Ovary (tissue), 9 donors: ENCODE data around the gene CYSRT1. TPM values are rescaled to one million over a fixed set of nuclear protein-coding genes. Genes with fewer than 3 reads are reported as not detected.

ENCODE experiments used
- DNase-seq, 5 donors: peaks; one replicate each; pipeline ENCODE4 v3.0.0-alpha.2; 2019 to 2020
- H3K27ac ChIP-seq, 2 donors: fragments of 200-600 bp; one replicate each; pipeline versions ENCODE4 v1.5.1 to v1.8.0; 2019 to 2022
- H3K27me3 ChIP-seq: fragments of 200-600 bp; one replicate; pipeline ENCODE4 v1.8.0; 2022
- H3K36me3 ChIP-seq: fragments of 200-600 bp; sonication (generic); one replicate; pipeline ENCODE4 v1.5.1; 2019
- H3K4me1 ChIP-seq: one replicate; pipeline ENCODE4 v1.8.1; 2013; ENCODE audit warnings: mild to moderate bottlenecking, moderate library complexity; ENCODE audit not compliant: insufficient read depth
- H3K4me3 ChIP-seq: fragments of 200-600 bp; sonication (generic); one replicate; pipeline ENCODE4 v1.5.1; 2017
- H3K9me3 ChIP-seq, 2 donors: fragments of 200-600 bp in 1 of 2; sonication (generic) in 1 of 2; one replicate each; pipeline versions ENCODE4 v1.5.1 to v1.8.1; 2013 to 2019; ENCODE audit warnings: mild to moderate bottlenecking in 1 of 2, moderate library complexity in 1 of 2
- EP300 ChIP-seq: sonication (generic); formaldehyde crosslinking; IDR thresholded peaks from one replicate; pipeline ENCODE4 v1.6.1; 2017; ENCODE audit warnings: antibody characterized with exemption
- POLR2A ChIP-seq: fragments of 450-650 bp; IDR thresholded peaks from one replicate; pipeline ENCODE4 v1.6.1; 2017; ENCODE audit warnings: antibody characterized with exemption, mild to moderate bottlenecking, moderate library complexity
- WGBS, 3 donors: extraction: QIAGEN DNeasy Blood & Tissue Kit in 1 of 3; methylation state at CpG; one replicate each; pipeline versions ENCODE4 v1.1.5 to v1.1.7; 2013 to 2017; 5-methylcytosine and 5-hydroxymethylcytosine counted together
- intact Hi-C, 4 donors: fragments of 100-400 bp; cut with DNase I; formaldehyde crosslinking; loops; one replicate each; pipeline versions ENCODE4 v1.11.0 to v1.15.1; 2022 to 2023
- polyA plus RNA-seq, 2 donors: library from polyadenylated mRNA; stranded (reverse); fragments of 200-250 nt in 1 of 2; fragments of 350-450 nt in 1 of 2; fragmentation: Illumina TruSeq in 1 of 2; extraction: RNeasy Lipid Tissue Mini Kit (QIAGEN cat#74804) in 1 of 2; gene quantifications; one replicate each; pipeline ENCODE4 v1.2.3, GENCODE V29; 2013 to 2014
- total RNA-seq, 7 donors: library from RNA; depleted of rRNA in 2 of 7; stranded (reverse); fragments of >200 nt in 2 of 7; fragmentation: NEBNext Ultra II Directional in 3 of 7; extraction: Animal tissue kit (Norgen Biotek cat#: 25700) in 3 of 7; gene quantifications; one replicate each; pipeline versions ENCODE4 v1.1.0 to v1.2.4, GENCODE V29; 2016 to 2023
- TF ChIP-seq, protein P1 (sequence below), 3 donors: fragments of 450-650 bp in 2 of 3; fragments of 200-600 bp in 1 of 3; IDR thresholded peaks; one replicate each; pipeline versions ENCODE4 v1.5.1 to v1.8.0; 2016 to 2022; ENCODE audit warnings: antibody characterized with exemption in 3 of 3, mild to moderate bottlenecking in 1 of 3
- donor health status: DM: no; HTN: no; CAD: no; lungs with moderate emphysema.
- donor health status: DM: no; HTN: no; CAD: no.
- donor health status: Bipolar disorder and iron deficiency.
- donor health status: DM: yes; HTN: yes; CAD: no.
- donor health status: DM: no; HTN: no; CAD: no.
- donor health status: DM: yes; HTN: yes; CAD: no.

CYSRT1 gene
- total and polyA plus RNA-seq, 9 donors: 0.12 to 0.80 (median 0.17) TPM; not detected in 4

DNA sequence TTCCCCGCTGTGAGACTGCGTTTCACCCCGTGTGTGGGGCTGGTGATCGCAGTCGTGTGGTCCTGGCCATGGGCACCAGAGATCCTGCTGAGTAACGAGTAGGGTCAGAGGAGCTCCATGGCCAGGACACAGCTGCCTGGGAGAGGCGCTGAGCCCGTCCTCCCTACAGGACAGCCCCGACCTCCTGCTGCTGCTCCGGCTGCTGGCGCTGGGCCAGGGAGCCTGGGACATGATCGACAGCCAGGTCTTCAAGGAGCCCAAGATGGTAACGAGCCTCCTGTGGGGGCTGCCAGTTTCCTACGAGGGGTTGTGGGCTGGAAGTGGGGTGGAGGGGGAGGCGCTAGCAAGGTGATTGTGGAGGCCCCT, 41.2 kb downstream of the CYSRT1 start:
- peaks cover 6% of the 10 kb centered on the region for H3K4me1 ChIP-seq
- TF ChIP-seq, protein P1, sequence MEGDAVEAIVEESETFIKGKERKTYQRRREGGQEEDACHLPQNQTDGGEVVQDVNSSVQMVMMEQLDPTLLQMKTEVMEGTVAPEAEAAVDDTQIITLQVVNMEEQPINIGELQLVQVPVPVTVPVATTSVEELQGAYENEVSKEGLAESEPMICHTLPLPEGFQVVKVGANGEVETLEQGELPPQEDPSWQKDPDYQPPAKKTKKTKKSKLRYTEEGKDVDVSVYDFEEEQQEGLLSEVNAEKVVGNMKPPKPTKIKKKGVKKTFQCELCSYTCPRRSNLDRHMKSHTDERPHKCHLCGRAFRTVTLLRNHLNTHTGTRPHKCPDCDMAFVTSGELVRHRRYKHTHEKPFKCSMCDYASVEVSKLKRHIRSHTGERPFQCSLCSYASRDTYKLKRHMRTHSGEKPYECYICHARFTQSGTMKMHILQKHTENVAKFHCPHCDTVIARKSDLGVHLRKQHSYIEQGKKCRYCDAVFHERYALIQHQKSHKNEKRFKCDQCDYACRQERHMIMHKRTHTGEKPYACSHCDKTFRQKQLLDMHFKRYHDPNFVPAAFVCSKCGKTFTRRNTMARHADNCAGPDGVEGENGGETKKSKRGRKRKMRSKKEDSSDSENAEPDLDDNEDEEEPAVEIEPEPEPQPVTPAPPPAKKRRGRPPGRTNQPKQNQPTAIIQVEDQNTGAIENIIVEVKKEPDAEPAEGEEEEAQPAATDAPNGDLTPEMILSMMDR (IDR thresholded peaks at IDR 0.05): no peak
- no peak for TF ChIP-seq EP300
- TF ChIP-seq POLR2A: no peak
- peak in 2 of 5 donors; percentile 12 to 39 for DNase-seq
- WGBS, 3 donors: 77 to 81% (median 80%) methylated on average over 15 of the region's 15 CpGs
- intact Hi-C loops: no loop called here
- no peaks in the 10 kb centered on the region for H3K9me3 ChIP-seq
- no peak overlapping the region for H3K4me3 ChIP-seq
- no peaks in the 10 kb centered on the region for H3K36me3 ChIP-seq
- H3K27me3 ChIP-seq: no peaks in the 10 kb centered on the region
- H3K27ac ChIP-seq: no peak overlapping the region

DNA sequence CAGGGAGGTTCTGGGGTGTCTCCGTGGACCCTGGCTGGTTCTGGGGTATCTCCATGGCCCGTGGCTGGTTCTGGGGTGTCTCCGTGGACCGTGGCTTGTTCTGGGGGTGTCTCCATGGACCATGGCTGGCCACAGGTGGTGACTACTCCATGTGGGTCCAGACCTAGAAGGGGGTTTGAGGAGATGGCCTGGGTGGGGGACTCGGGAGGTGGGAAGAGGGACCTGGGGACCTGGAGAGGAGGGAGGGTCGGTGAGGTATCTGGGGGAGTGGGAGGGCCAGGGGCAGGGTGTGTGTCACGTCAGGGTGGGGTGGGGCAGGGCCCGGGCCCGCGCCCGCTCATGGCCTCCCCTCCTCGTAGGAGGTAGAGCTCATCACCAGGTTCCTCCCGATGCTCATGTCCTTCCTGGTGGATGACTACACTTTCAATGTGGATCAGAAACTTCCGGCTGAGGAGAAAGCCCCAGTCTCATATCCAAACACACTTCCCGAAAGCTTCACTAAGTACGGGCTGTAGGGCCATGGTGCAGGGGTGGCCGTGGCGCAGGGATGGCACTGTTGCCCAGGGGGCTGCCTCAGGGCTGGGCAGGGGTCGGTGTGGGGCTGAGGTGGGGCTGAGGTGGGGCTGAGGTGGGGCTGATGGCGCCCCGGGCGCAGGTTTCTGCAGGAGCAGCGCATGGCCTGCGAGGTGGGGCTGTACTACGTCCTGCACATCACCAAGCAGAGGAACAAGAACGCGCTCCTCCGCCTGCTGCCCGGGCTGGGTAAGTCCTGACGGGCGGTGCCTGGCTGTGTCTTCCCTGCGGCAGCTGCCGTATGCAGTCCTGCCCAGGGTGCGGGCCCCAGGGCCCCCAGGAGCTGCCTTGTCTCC, 41.8 kb downstream of the CYSRT1 start:
- Histone ChIP-seq H3K27me3 (no peaks in the 10 kb centered on the region), H3K36me3 (no peaks in the 10 kb centered on the region), H3K27ac (no peak overlapping the region), H3K4me1 (peaks cover 6% of the 10 kb centered on the region), H3K9me3 (no peaks in the 10 kb centered on the region), H3K4me3 (no peak overlapping the region)
- intact Hi-C loops: no loop called here
- TF ChIP-seq, protein P1 (IDR thresholded peaks at IDR 0.05): no peak
- no peak for TF ChIP-seq POLR2A
- no peak for TF ChIP-seq EP300
- 86 to 90% (median 88%) methylated on average over 34 of the region's 34 CpGs for WGBS, 3 donors
- DNase-seq: no peak

GRCh38 chr9:137267933-137268355, 43.0 kb downstream of the CYSRT1 start:
- no peak for DNase-seq
- TF ChIP-seq POLR2A: no peak
- TF ChIP-seq, protein P1 (IDR thresholded peaks at IDR 0.05): no peak
- no peak for TF ChIP-seq EP300
- Histone ChIP-seq H3K4me1 (peaks cover 6% of the 10 kb centered on the region), H3K27me3 (no peaks in the 10 kb centered on the region), H3K27ac (no peak overlapping the region), H3K9me3 (no peaks in the 10 kb centered on the region), H3K36me3 (no peaks in the 10 kb centered on the region), H3K4me3 (no peak overlapping the region)
- 78 to 90% (median 88%) methylated on average over 6 of the region's 6 CpGs for WGBS, 3 donors
- intact Hi-C loops: no loop called here

DNA sequence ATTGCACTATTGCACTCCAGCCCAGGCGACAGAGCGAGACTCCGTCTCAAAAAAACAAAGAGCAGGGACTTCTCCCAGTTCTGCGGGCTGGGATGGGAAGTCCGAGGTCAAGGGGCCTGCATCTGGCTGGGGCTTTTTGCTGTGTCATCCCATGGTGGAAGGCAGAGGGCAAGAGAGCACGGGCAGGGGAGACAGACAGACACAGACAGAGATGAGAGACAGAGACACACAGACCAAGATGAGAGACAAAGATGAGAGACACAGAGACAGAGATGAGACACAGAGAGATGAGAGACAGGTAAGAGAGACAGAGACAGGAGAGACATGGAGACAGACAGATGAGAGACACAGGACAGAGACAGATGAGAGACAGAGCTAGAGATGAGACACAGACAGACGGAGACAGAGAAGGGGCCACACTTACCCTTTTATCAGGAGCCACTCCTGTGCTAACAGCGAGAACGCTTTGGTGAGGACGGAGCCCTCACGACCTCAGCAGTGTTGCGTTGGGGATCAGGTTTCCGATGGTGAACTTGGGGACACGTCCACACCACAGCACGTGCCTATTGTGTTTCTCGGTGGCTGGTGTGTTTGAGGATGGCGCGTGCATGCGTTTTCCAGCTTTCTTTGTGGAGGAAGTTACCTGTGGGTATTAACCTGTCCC, 43.7 kb downstream of the CYSRT1 start:
- H3K27me3 ChIP-seq: no peaks in the 10 kb centered on the region
- no peak for TF ChIP-seq EP300
- TF ChIP-seq, protein P1 (IDR thresholded peaks at IDR 0.05): no peak
- TF ChIP-seq POLR2A: no peak
- H3K4me1 ChIP-seq: peaks cover 6% of the 10 kb centered on the region
- no peak overlapping the region for H3K27ac ChIP-seq
- 73 to 78% (median 75%) methylated on average over 19 of the region's 19 CpGs for WGBS, 3 donors
- no peaks in the 10 kb centered on the region for H3K9me3 ChIP-seq
- H3K36me3 ChIP-seq: no peaks in the 10 kb centered on the region
- no peak overlapping the region for H3K4me3 ChIP-seq
- no peak for DNase-seq
- intact Hi-C loops: no loop called here
